PC-9 (cell line): Measurements from ENCODE around the gene STX16.

Source experiments
- EZH2 ChIP-seq: fragments of 200-600 bp; sonication (generic); IDR thresholded peaks from 2 replicates; pipeline ENCODE4 v1.8.0; 2017; ENCODE audit warnings: antibody characterized with exemption, low read depth
- TF ChIP-seq, protein P1 (sequence below): fragments of 200-600 bp; sonication (generic); conservative IDR thresholded peaks from 2 replicates; pipeline ENCODE4 v1.6.1; 2017; ENCODE audit warnings: mixed run types, antibody characterized with exemption, mild to moderate bottlenecking, moderate library complexity

DNA sequence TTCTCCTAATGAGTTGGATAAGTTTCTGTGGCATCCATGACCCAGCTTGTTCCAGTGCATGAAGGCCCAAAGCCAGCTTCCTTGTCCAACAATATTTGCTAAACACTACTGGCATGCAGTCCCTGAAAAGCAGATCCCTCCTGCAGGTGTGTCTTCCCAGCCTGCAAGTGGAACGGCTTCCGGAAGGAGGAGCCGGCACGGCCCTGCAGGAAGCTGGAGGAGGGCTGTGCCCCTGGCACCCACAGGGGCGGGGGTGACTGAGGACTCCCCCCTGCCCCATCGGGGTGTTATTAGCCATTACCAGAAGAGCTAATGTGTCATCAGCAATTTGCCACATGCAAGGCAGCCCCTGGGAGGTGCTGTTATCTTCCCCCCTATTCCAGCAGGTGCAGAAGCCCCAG is 68.9 kb downstream of the STX16 start:
- TF ChIP-seq, protein P1, sequence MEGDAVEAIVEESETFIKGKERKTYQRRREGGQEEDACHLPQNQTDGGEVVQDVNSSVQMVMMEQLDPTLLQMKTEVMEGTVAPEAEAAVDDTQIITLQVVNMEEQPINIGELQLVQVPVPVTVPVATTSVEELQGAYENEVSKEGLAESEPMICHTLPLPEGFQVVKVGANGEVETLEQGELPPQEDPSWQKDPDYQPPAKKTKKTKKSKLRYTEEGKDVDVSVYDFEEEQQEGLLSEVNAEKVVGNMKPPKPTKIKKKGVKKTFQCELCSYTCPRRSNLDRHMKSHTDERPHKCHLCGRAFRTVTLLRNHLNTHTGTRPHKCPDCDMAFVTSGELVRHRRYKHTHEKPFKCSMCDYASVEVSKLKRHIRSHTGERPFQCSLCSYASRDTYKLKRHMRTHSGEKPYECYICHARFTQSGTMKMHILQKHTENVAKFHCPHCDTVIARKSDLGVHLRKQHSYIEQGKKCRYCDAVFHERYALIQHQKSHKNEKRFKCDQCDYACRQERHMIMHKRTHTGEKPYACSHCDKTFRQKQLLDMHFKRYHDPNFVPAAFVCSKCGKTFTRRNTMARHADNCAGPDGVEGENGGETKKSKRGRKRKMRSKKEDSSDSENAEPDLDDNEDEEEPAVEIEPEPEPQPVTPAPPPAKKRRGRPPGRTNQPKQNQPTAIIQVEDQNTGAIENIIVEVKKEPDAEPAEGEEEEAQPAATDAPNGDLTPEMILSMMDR: no peak
- no peak for TF ChIP-seq EZH2
